ENCODE data around the gene CABP7. TPM values are rescaled to one million over a fixed set of nuclear protein-coding genes. Genes with fewer than 3 reads are reported as not detected.

CABP7 gene
- total and polyA plus RNA-seq, 12 donors: 0.77 to 15.1 (median 5.9) TPM

DNA sequence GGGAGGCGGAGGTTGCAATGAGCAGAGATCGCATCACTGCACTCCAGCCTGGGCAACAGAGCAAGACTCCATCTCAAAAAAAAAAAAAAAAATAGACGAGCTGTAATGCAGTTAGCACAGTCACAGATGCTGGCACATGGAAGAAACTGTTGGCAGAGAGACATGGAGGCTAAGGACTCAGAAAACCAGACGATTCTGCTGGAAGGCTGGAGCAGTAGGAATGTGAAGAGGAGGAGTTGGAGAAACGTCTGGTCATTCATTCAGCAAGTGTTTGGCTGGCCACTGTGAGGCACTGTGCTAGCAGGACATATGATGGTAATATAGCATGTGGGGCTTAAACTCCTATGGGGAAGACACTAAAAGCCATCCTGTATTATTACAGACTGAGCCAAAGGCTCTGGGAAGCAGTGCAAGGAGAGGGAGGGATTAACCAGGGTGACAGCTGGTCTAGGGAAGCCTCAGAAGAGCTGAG is 52.4 kb downstream of the CABP7 start:
- peak in 4 of 7 donors; percentile 45 to 60 (median 50) for DNase-seq
- Histone ChIP-seq H3K27ac (peak overlapping the region in 1 of 5 donors; percentile 14), H3K4me1 (replicated peaks in 1 of 2) (peaks cover 10 to 14% of the 10 kb centered on the region in 2 donors), H3K4me3 (no peak overlapping the region), H3K27me3 (no peaks in the 10 kb centered on the region), H3K9me3 (replicated peaks in 1 of 3) (no peaks in the 10 kb centered on the region), H3K36me3 (replicated peaks in 1 of 2) (peaks cover 0 to 22% of the 10 kb centered on the region in 2 donors)
- no peak for TF ChIP-seq POLR2A (IDR thresholded peaks at IDR 0.05)
- TF ChIP-seq, protein P1, sequence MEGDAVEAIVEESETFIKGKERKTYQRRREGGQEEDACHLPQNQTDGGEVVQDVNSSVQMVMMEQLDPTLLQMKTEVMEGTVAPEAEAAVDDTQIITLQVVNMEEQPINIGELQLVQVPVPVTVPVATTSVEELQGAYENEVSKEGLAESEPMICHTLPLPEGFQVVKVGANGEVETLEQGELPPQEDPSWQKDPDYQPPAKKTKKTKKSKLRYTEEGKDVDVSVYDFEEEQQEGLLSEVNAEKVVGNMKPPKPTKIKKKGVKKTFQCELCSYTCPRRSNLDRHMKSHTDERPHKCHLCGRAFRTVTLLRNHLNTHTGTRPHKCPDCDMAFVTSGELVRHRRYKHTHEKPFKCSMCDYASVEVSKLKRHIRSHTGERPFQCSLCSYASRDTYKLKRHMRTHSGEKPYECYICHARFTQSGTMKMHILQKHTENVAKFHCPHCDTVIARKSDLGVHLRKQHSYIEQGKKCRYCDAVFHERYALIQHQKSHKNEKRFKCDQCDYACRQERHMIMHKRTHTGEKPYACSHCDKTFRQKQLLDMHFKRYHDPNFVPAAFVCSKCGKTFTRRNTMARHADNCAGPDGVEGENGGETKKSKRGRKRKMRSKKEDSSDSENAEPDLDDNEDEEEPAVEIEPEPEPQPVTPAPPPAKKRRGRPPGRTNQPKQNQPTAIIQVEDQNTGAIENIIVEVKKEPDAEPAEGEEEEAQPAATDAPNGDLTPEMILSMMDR (IDR thresholded peaks at IDR 0.05): peak in 3 of 6 experiments; percentile 34 to 42 (median 38)
- 38 to 54% (median 50%) methylated on average over 4 to 5 of the region's 5 CpGs for WGBS, 4 donors
- intact Hi-C loops (cut with DNase I): no loop called here

DNA sequence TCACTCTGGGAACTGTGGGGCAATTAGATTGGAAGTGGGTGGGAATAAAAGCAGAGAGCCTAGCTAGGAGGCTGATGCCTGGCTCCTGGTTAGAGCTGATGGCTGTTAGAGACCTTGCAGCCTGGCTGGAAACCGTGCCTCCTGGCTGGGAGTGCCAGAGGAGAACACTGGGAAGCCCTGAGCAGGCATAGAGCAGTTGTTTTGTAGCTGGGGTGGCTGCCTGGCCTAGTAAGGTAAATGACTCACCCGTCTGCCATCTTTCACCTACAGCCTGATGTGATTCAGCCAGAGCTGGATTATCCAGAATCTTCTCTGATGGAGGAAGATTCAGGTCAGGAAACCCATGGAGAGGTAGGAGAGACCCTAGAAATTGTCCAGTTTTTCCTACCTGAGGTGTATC is 53.4 kb downstream of the CABP7 start:
- H3K27ac ChIP-seq: peak overlapping the region in 2 of 5 donors; percentile 58 to 68
- no peaks in the 10 kb centered on the region for H3K27me3 ChIP-seq
- peaks cover 0 to 22% of the 10 kb centered on the region in 2 donors for H3K36me3 ChIP-seq (replicated peaks in 1 of 2)
- peaks cover 4 to 10% of the 10 kb centered on the region in 2 donors for H3K4me1 ChIP-seq (replicated peaks in 1 of 2)
- TF ChIP-seq POLR2A (IDR thresholded peaks at IDR 0.05): no peak
- TF ChIP-seq, protein P1 (IDR thresholded peaks at IDR 0.05): no peak
- no peaks in the 10 kb centered on the region for H3K9me3 ChIP-seq (replicated peaks in 1 of 3)
- WGBS, 4 donors: 19 to 80% (median 41%) methylated on average over 1 to 2 of the region's 2 CpGs
- H3K4me3 ChIP-seq: no peak overlapping the region
- peak; percentile 44 to 78 (median 62) for DNase-seq
- intact Hi-C loops (cut with DNase I): no loop called here

DNA sequence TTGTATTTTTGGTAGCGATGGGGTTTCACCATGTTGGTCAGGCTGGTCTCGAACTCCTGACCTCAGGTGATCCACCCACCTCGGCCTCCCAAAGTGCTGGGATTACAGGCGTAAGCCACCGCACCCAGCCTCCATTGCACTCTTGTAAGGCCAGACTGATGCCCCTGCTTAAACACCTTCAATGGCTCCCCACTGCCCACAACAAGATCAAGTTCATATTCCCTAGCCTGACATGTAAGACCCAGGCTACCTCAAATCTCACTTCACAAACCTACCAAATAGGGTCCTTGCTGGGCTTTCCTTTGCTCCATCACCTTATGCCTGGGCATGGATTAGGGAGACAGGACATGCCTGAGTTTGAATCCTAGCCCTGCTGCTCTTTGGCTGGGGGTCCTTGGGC is 60.4 kb downstream of the CABP7 start:
- intact Hi-C loops (cut with DNase I): no loop called here
- no peak overlapping the region for H3K4me3 ChIP-seq

DNA sequence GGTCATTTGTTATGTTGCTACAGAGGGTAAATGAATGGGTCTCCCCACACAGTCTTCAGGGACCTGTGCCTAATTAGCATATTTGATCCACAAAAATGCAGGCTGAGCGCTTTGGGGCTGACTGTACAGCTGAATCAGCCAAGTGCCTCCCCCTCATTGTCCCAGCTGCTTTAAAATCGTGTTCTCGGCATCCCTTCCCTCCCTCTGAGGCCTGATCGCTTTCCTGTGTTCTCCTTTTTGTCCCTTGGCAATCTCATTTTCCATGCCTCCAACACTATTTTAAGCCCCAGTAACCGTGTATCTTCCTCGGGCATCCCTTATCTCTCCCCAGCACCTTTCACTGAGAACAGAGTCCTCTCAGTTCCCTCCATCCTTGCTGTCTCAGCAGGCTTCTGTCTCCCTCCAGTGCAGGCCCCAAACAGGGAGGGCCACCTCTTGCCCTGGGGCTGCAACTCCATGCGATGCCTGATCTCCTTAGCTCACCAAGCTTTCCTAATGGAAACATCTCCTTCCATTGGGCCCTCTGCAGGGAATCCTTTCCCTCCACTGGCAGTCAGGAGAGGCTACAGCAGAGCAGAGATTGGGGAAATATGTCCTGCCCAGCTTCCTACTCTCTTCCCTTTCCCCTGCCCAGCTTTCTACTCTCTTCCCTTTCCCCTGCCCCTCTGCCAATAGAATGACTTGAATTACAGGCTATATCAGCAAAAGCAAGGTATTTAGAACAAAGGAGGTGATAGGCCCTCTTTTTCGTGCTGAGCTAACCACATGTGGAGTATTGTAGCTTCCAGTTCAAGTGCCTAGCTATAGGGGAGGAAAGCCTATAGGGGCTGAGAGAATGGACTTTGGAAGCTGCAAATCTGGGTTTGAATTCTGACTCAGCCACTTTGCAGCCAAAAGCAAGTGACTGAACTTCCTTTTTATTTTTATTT is 61.2 kb downstream of the CABP7 start:
- DNase-seq: peak in 1 of 7 donors; percentile 24
- TF ChIP-seq, protein P1 (IDR thresholded peaks at IDR 0.05): no peak
- no peak for TF ChIP-seq POLR2A (IDR thresholded peaks at IDR 0.05)
- Histone ChIP-seq H3K9me3 (replicated peaks in 1 of 3) (no peaks in the 10 kb centered on the region), H3K27me3 (no peaks in the 10 kb centered on the region), H3K36me3 (replicated peaks in 1 of 2) (no peaks in the 10 kb centered on the region), H3K4me1 (replicated peaks in 1 of 2) (peaks cover 53 to 56% of the 10 kb centered on the region in 2 donors), H3K4me3 (no peak overlapping the region), H3K27ac (peak overlapping the region; percentile 15 to 87 (median 72))
- intact Hi-C loops (cut with DNase I): no loop called here
- 38 to 52% (median 45%) methylated on average over 8 of the region's 8 CpGs for WGBS, 4 donors

More for the DNA sequence above, 60.4 kb downstream of the CABP7 start:
- WGBS, 4 donors: 95 to 100% (median 96%) methylated on average over 5 of the region's 5 CpGs
- peak overlapping the region in 4 of 5 donors; percentile 31 to 87 (median 72) for H3K27ac ChIP-seq
- TF ChIP-seq POLR2A (IDR thresholded peaks at IDR 0.05): no peak
- TF ChIP-seq, protein P1 (IDR thresholded peaks at IDR 0.05): no peak
- peaks cover 49 to 51% of the 10 kb centered on the region in 2 donors for H3K4me1 ChIP-seq (replicated peaks in 1 of 2)
- H3K27me3 ChIP-seq: no peaks in the 10 kb centered on the region
- H3K36me3 ChIP-seq (replicated peaks in 1 of 2): no peaks in the 10 kb centered on the region
- no peaks in the 10 kb centered on the region for H3K9me3 ChIP-seq (replicated peaks in 1 of 3)
- DNase-seq: no peak

Data from adrenal gland (tissue), 12 donors.